H1 (cell line): ENCODE data around the gene RAB25. TPM values are rescaled to one million over a fixed set of nuclear protein-coding genes. Genes with fewer than 3 reads are reported as not detected.

ENCODE experiments used
- SRF ChIP-seq: IDR thresholded peaks from 2 replicates; pipeline ENCODE4 v1.6.1; 2011; ENCODE audit warnings: mild to moderate bottlenecking, low read depth, low read length, moderate library complexity
- TBP ChIP-seq: IDR thresholded peaks from 2 replicates; pipeline ENCODE4 v1.6.1; 2011; ENCODE audit warnings: low read depth, low read length, improper control_type of control experiment
- USF2 ChIP-seq: IDR thresholded peaks from 2 replicates; pipeline ENCODE4 v1.6.1; 2011; ENCODE audit warnings: low read length, improper control_type of control experiment
- polyA plus RNA-seq, 7 experiments: library from polyadenylated mRNA; depleted of rRNA in 3 of 7; stranded (reverse) in 5 of 7; unstranded in 2 of 7; fragments of >200 nt in 5 of 7; fragments of 200-250 nt in 2 of 7; gene quantifications; 1 replicate in 5 of 7; 2 replicates in 1 of 7; 4 replicates in 1 of 7; pipeline versions ENCODE4 v1.2.1 to v1.2.3, GENCODE V29; 2011 to 2013; ENCODE audit warnings: missing spikeins in 2 of 7, mixed read lengths in 2 of 7
- total RNA-seq: library from RNA; stranded (reverse); fragmentation: NEBNext Ultra II Directional; extraction: Animal tissue kit (Norgen Biotek cat#: 25700); gene quantifications from 2 replicates; pipeline ENCODE4 v1.2.1, GENCODE V29; 2021

Gene RAB25
- total and polyA plus RNA-seq, 2 of the 8 experiments (the other 6 are each of a cell fraction or from before 2014, with no cell fraction given), result 34.8 to 98.2 TPM

- TF ChIP-seq USF2, result no peak
- TF ChIP-seq TBP, result peak; percentile 90
- no peak for TF ChIP-seq SRF
Observed at GRCh38 chr1:156114101-156114918, 53.4 kb downstream of the RAB25 start, which contains the start of gene LMNA (continued).
